Measurements from ENCODE around the gene ANKHD1.

ANKHD1 gene

DNA sequence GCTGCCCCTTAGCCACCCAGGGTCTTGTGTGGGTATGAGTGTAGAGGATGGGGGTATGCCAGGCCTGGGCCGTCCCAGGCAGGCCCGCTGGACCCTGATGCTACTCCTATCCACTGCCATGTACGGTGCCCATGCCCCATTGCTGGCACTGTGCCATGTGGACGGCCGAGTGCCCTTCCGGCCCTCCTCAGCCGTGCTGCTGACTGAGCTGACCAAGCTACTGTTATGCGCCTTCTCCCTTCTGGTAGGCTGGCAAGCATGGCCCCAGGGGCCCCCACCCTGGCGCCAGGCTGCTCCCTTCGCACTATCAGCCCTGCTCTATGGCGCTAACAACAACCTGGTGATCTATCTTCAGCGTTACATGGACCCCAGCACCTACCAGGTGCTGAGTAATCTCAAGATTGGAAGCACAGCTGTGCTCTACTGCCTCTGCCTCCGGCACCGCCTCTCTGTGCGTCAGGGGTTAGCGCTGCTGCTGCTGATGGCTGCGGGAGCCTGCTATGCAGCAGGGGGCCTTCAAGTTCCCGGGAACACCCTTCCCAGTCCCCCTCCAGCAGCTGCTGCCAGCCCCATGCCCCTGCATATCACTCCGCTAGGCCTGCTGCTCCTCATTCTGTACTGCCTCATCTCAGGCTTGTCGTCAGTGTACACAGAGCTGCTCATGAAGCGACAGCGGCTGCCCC lies 165.6 kb downstream of the ANKHD1 start:
- no peak overlapping the region for H3K9ac ChIP-seq
- no peak overlapping the region for H3K4me2 ChIP-seq
- peaks cover 20% of the 10 kb centered on the region for H3K36me3 ChIP-seq
- TF ChIP-seq Cebpa-rat (IDR thresholded peaks at IDR 0.05), result no peak
- H3K4me1 ChIP-seq, result peaks cover 39% of the 10 kb centered on the region
- H4K20me1 ChIP-seq, result no peaks in the 10 kb centered on the region
- no peak overlapping the region for H3K4me3 ChIP-seq
- peaks cover 46% of the 10 kb centered on the region for H3K27me3 ChIP-seq
- peaks cover 26% of the 10 kb centered on the region for H3K9me3 ChIP-seq
- H3K27ac ChIP-seq, result no peak overlapping the region

DNA sequence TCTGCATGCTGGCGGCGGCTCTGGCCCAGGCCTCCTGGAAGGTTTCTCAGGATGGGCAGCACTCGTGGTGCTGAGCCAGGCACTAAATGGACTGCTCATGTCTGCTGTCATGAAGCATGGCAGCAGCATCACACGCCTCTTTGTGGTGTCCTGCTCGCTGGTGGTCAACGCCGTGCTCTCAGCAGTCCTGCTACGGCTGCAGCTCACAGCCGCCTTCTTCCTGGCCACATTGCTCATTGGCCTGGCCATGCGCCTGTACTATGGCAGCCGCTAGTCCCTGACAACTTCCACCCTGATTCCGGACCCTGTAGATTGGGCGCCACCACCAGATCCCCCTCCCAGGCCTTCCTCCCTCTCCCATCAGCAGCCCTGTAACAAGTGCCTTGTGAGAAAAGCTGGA lies 166.2 kb downstream of the ANKHD1 start:
- peaks cover 39% of the 10 kb centered on the region for H3K4me1 ChIP-seq
- H3K9me3 ChIP-seq, result peaks cover 26% of the 10 kb centered on the region
- H3K36me3 ChIP-seq, result peaks cover 20% of the 10 kb centered on the region
- TF ChIP-seq Cebpa-rat (IDR thresholded peaks at IDR 0.05), result no peak
- H3K9ac ChIP-seq, result no peak overlapping the region
- no peak overlapping the region for H3K4me2 ChIP-seq
- H3K27ac ChIP-seq, result no peak overlapping the region
- no peaks in the 10 kb centered on the region for H4K20me1 ChIP-seq
- peaks cover 40% of the 10 kb centered on the region for H3K27me3 ChIP-seq
- H3K4me3 ChIP-seq, result no peak overlapping the region

DNA sequence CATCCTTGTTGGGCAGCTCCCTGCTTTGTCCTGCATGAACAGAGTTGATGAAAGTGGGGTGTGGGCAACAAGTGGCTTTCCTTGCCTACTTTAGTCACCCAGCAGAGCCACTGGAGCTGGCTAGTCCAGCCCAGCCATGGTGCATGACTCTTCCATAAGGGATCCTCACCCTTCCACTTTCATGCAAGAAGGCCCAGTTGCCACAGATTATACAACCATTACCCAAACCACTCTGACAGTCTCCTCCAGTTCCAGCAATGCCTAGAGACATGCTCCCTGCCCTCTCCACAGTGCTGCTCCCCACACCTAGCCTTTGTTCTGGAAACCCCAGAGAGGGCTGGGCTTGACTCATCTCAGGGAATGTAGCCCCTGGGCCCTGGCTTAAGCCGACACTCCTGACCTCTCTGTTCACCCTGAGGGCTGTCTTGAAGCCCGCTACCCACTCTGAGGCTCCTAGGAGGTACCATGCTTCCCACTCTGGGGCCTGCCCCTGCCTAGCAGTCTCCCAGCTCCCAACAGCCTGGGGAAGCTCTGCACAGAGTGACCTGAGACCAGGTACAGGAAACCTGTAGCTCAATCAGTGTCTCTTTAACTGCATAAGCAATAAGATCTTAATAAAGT lies 166.9 kb downstream of the ANKHD1 start:
- Histone ChIP-seq H4K20me1 (no peaks in the 10 kb centered on the region), H3K36me3 (peaks cover 20% of the 10 kb centered on the region), H3K4me1 (peaks cover 34% of the 10 kb centered on the region), H3K9me3 (peaks cover 23% of the 10 kb centered on the region), H3K27ac (peak overlapping the region; percentile 56), H3K9ac (peak overlapping the region; percentile 58; the same call in 1 of the 2 replicates), H3K27me3 (peaks cover 33% of the 10 kb centered on the region), H3K4me2 (peak overlapping the region; percentile 68), H3K4me3 (no peak overlapping the region)
- no peak for TF ChIP-seq Cebpa-rat (IDR thresholded peaks at IDR 0.05)

DNA sequence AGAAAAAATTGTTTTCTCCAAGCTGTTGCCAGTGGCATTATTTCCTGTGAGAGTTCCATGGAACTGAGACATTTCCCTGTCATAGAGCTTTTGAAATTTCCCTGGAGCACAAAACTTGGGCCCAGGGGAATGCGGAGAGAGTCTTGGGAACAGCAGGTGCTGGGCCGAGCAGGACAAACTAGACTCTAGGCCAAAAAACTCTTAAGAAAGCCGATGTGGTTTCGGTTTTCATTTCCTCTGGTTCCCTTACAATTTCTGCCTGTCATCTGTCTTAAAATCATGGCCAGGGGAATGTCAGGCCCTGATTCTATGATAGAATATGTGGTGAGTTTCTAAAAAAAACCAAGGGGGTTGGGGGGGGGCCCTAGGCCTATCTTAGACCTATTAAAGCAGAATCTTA lies 167.6 kb downstream of the ANKHD1 start:
- Histone ChIP-seq H3K9ac (peak overlapping the region; percentile 58), H3K27me3 (peaks cover 27% of the 10 kb centered on the region), H3K9me3 (peaks cover 16% of the 10 kb centered on the region), H3K27ac (peak overlapping the region; percentile 56), H3K4me3 (no peak overlapping the region; the same call in 1 of the 2 replicates), H3K36me3 (peaks cover 20% of the 10 kb centered on the region), H3K4me2 (peak overlapping the region; percentile 68), H3K4me1 (peaks cover 29% of the 10 kb centered on the region), H4K20me1 (no peaks in the 10 kb centered on the region)
- no peak for TF ChIP-seq Cebpa-rat (IDR thresholded peaks at IDR 0.05)

GRCh38 chr5:140570058-140570457 lies 168.4 kb downstream of the ANKHD1 start:
- H3K27me3 ChIP-seq, result peaks cover 18% of the 10 kb centered on the region
- no peak for TF ChIP-seq Cebpa-rat (IDR thresholded peaks at IDR 0.05)
- H3K36me3 ChIP-seq, result peaks cover 20% of the 10 kb centered on the region
- peaks cover 8% of the 10 kb centered on the region; the same call in 1 of the 2 replicates for H3K9me3 ChIP-seq
- H3K4me1 ChIP-seq, result peaks cover 29% of the 10 kb centered on the region
- no peaks in the 10 kb centered on the region for H4K20me1 ChIP-seq
- H3K4me3 ChIP-seq, result no peak overlapping the region
- H3K27ac ChIP-seq, result peak overlapping the region; percentile 56; the same call in 1 of the 2 replicates
- H3K4me2 ChIP-seq, result peak overlapping the region; percentile 68
- no peak overlapping the region for H3K9ac ChIP-seq

DNA sequence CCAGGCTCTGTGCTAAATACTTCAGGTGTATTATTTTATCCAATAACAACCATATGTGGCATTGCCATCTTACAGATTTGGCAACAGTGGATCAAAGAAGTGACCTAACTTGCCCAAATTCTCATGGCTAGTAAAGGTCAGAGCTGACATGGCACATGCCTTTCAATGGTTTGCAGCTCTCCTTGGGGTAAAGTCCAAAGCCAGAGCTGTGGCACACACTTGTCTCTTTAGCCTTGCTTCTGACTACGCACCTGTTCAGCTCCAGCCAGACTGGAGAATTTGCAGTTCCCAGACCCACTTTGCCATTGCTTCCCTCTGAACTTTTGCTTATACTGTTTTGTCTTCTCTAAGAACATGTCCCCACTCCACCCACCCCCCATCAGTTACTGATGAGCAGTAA lies 168.9 kb downstream of the ANKHD1 start:
- Histone ChIP-seq H3K36me3 (peaks cover 20% of the 10 kb centered on the region), H3K4me3 (no peak overlapping the region), H3K4me2 (no peak overlapping the region), H3K4me1 (peaks cover 24% of the 10 kb centered on the region), H3K27me3 (peaks cover 14% of the 10 kb centered on the region), H3K9me3 (0 out of 2 replicates have a peak, but pooled peaks cover 3% of the 10 kb centered on the region), H3K9ac (no peak overlapping the region), H3K27ac (no peak overlapping the region), H4K20me1 (no peaks in the 10 kb centered on the region)
- no peak for TF ChIP-seq Cebpa-rat (IDR thresholded peaks at IDR 0.05)

DNA sequence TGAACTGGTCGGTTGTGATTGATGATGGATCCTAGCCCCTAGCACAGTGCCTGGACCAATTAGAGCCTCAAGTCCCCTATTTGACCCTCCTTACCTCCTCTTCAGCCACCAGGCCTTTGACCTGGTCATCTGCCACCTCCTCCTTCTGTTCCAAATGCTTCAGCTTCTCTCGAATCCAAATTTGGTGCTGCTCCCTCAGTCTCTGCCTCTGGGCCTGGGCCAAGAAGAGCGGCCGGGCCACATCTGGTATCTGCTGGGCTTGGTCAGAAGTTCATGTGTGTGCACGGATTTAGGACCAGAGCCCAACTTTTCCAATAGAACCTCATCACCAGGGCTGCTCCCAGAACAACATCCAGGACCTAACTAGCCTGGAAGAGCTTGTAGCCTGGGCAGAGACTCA lies 169.5 kb downstream of the ANKHD1 start:
- no peak overlapping the region for H3K4me2 ChIP-seq

DNA sequence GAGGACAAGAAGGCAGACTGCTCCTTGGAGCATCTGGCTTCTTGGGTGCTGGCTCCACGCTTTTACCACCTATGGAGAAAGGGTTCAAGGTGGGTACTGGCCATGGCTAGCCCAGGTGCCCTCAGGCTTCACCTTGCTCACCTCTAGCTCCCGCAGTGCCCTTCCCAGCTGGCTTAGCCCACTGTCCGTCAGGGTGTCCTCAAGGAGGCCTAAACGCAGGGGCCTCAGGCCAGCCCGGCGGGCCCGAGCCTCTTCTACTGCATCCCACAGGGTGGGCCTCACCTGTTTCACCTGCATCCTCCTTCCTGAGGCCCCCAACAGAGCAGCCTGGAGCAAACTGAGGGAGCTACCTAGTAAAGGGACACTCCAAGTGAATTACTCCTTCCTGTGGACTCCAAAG lies 172.1 kb downstream of the ANKHD1 start:
- Histone ChIP-seq H3K9ac (no peak overlapping the region), H3K4me3 (no peak overlapping the region), H3K4me1 (peaks cover 15% of the 10 kb centered on the region), H3K4me2 (no peak overlapping the region), H3K27me3 (no peaks in the 10 kb centered on the region), H3K36me3 (peaks cover 7% of the 10 kb centered on the region; the same call in 1 of the 2 replicates), H3K27ac (no peak overlapping the region), H3K9me3 (no peaks in the 10 kb centered on the region), H4K20me1 (no peaks in the 10 kb centered on the region)
- TF ChIP-seq Cebpa-rat (IDR thresholded peaks at IDR 0.05), result no peak

More for the DNA sequence above, 169.5 kb downstream of the ANKHD1 start:
- H3K27me3 ChIP-seq, result peaks cover 8% of the 10 kb centered on the region
- no peaks in the 10 kb centered on the region for H4K20me1 ChIP-seq
- peaks cover 20% of the 10 kb centered on the region for H3K36me3 ChIP-seq
- H3K4me3 ChIP-seq, result no peak overlapping the region
- no peaks in the 10 kb centered on the region for H3K9me3 ChIP-seq
- TF ChIP-seq Cebpa-rat (IDR thresholded peaks at IDR 0.05), result no peak
- peaks cover 20% of the 10 kb centered on the region for H3K4me1 ChIP-seq
- no peak overlapping the region for H3K9ac ChIP-seq
- no peak overlapping the region for H3K27ac ChIP-seq

DNA sequence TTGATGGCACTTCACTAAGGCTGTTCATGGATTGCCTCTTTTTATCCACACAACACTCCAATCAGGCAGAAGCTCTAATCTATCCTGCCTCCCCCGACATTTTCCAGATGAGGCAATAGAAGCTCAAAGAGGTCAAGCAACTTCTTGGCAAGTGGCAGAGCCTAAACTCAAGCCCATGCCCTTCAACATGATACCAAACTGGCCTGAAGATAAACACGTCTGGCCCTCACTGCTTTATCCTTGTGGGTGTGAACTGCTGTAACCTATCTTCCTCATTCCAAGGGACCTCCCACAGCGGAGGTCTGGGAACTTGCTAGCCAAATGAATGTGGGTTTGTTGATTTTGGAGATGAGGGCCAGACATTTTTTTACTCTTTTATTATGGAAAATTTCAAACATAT lies 172.5 kb downstream of the ANKHD1 start:
- H3K4me2 ChIP-seq, result no peak overlapping the region
- no peaks in the 10 kb centered on the region for H4K20me1 ChIP-seq
- peaks cover 10% of the 10 kb centered on the region for H3K4me1 ChIP-seq
- no peaks in the 10 kb centered on the region for H3K27me3 ChIP-seq
- no peaks in the 10 kb centered on the region for H3K9me3 ChIP-seq
- no peak for TF ChIP-seq Cebpa-rat (IDR thresholded peaks at IDR 0.05)
- H3K9ac ChIP-seq, result no peak overlapping the region
- H3K36me3 ChIP-seq, result peaks cover 7% of the 10 kb centered on the region; the same call in 1 of the 2 replicates
- H3K4me3 ChIP-seq, result no peak overlapping the region
- H3K27ac ChIP-seq, result no peak overlapping the region

- Histone ChIP-seq H3K27ac (no peak overlapping the region), H3K9me3 (no peaks in the 10 kb centered on the region), H3K27me3 (no peaks in the 10 kb centered on the region), H3K4me1 (no peaks in the 10 kb centered on the region), H4K20me1 (no peaks in the 10 kb centered on the region), H3K9ac (no peak overlapping the region), H3K4me3 (no peak overlapping the region), H3K36me3 (peaks cover 2% of the 10 kb centered on the region; the same call in 1 of the 2 replicates), H3K4me2 (no peak overlapping the region)
- TF ChIP-seq Cebpa-rat (IDR thresholded peaks at IDR 0.05), result no peak
Measured at GRCh38 chr5:140575309-140575708, 173.7 kb downstream of the ANKHD1 start.
